HepG2 (cell line): ENCODE results near the gene PLCB4. TPM values are rescaled to one million over a fixed set of nuclear protein-coding genes. Genes with fewer than 3 reads are reported as not detected.

Source experiments
- ATAC-seq: fragments of 200-7000 bp; cut with Tn5 transposase; 3 replicates; pipeline ENCODE4 v1.9.1; 2020; ENCODE audit warnings: mild to moderate bottlenecking, moderate library complexity
- BruUV-seq: library from RNA; stranded (reverse); fragments of 400-500 nt; replicated peaks from 2 replicates; lab custom pipeline; 2021; lab: Mats Ljungman, UMichigan
- CTCF ChIA-PET: fragments of 300-600 bp; formaldehyde crosslinking; extraction: SDS; loops from one replicate; lab custom pipeline; 2021; ENCODE audit warnings: low total read pairs, inconsistent platforms, low intra/inter-chr PET ratio; lab: Yijun Ruan, JAX
- POLR2A ChIA-PET: fragments of 350-600 bp; sonication (Branson Sonifier 250); formaldehyde crosslinking; loops from one replicate; lab custom pipeline; 2020; ENCODE audit warnings: antibody characterized with exemption, inconsistent platforms; lab: Yijun Ruan, JAX
- DNase-seq: peaks from one replicate; pipeline ENCODE4 v3.0.0-alpha.2; 2015; ENCODE audit warnings: low spot score
- FAIRE-seq: peaks from 3 replicates; lab custom pipeline; 2011; peaks lifted over from hg19 to GRCh38; lab: Jason Lieb, UNC
- H2AFZ ChIP-seq: one replicate; pipeline ENCODE4 v1.6.1; 2011; ENCODE audit warnings: low read length, inconsistent platforms
- H3K27ac ChIP-seq: fragments of 300-600 bp; 3 replicates; pipeline ENCODE4 v1.8.0; 2011; ENCODE audit warnings: mixed run types, mild to moderate bottlenecking, mixed read lengths, low read length, inconsistent platforms; ENCODE audit not compliant: insufficient read depth; ENCODE audit errors: extremely low read length
- H3K27me3 ChIP-seq, 2 experiments: fragments of 200-600 bp in 1 of 2; 2 replicates in 1 of 2; 3 replicates in 1 of 2; pipeline versions ENCODE4 v1.6.0 to v1.8.0; 2011; ENCODE audit warnings: low read length in 2 of 2, mild to moderate bottlenecking in 2 of 2, moderate library complexity in 2 of 2, inconsistent platforms in 1 of 2; ENCODE audit not compliant: insufficient read depth in 2 of 2, control insufficient read depth in 1 of 2
- H3K36me3 ChIP-seq, 2 experiments: fragments of 200-600 bp in 1 of 2; replicated peaks in 1 of 2; 2 replicates in 1 of 2; 3 replicates in 1 of 2; pipeline versions ENCODE4 v1.5.1 to v1.8.0; 2011; ENCODE audit warnings: low read length in 2 of 2, inconsistent platforms in 1 of 2; ENCODE audit not compliant: insufficient read depth in 2 of 2, control insufficient read depth in 1 of 2
- H3K4me1 ChIP-seq: 2 replicates; pipeline ENCODE4 v1.5.1; 2012; ENCODE audit warnings: low read length, inconsistent platforms; ENCODE audit not compliant: insufficient read depth
- H3K4me2 ChIP-seq: 2 replicates; pipeline ENCODE4 v1.6.0; 2011; ENCODE audit warnings: low read depth, low read length, inconsistent platforms
- H3K4me3 ChIP-seq, 3 experiments: fragments of 200-600 bp in 1 of 3; sonication (generic), shearing (Covaris generic) in 1 of 3; replicated peaks in 1 of 3; 2 replicates each; pipeline ENCODE4 v1.5.1; 2011 to 2016; ENCODE audit warnings: low read length in 3 of 3, inconsistent platforms in 2 of 3, low read depth in 2 of 3, mild to moderate bottlenecking in 2 of 3, control low read depth in 1 of 3, mixed read lengths in 1 of 3; ENCODE audit not compliant: insufficient read depth in 1 of 3
- H3K79me2 ChIP-seq: one replicate; pipeline ENCODE4 v1.6.1; 2011; ENCODE audit warnings: low read length, inconsistent platforms; ENCODE audit not compliant: insufficient read depth
- H3K9ac ChIP-seq: 2 replicates; pipeline ENCODE4 v1.6.0; 2011; ENCODE audit warnings: mild to moderate bottlenecking, low read depth, low read length, inconsistent platforms; ENCODE audit not compliant: insufficient read depth
- H3K9me3 ChIP-seq: 2 replicates; pipeline ENCODE4 v1.5.1; 2012; ENCODE audit warnings: mild to moderate bottlenecking, low read length
- H4K20me1 ChIP-seq: 2 replicates; pipeline ENCODE4 v1.6.0; 2011; ENCODE audit warnings: inconsistent platforms, mild to moderate bottlenecking, low read length, moderate library complexity; ENCODE audit not compliant: insufficient read depth
- CEBPG ChIP-seq: IDR thresholded peaks from 2 replicates; pipeline ENCODE4 v1.6.1; 2016
- CREB1 ChIP-seq, 2 experiments: fragments of 450-650 bp in 1 of 2; IDR thresholded peaks; 2 replicates each; pipeline ENCODE4 v1.6.1; 2016 to 2017; ENCODE audit warnings: control low read depth in 1 of 2, mild to moderate bottlenecking in 1 of 2, missing compliant biosample characterization in 1 of 2, missing genetic modification characterization in 1 of 2
- EEA1 ChIP-seq: sonication (generic); formaldehyde crosslinking; IDR thresholded peaks from 2 replicates; pipeline ENCODE4 v1.5.1; 2020; ENCODE audit warnings: mild to moderate bottlenecking, missing genetic modification reagents, borderline replicate concordance
- FOXC1 ChIP-seq: sonication (generic); formaldehyde crosslinking; IDR thresholded peaks from 2 replicates; pipeline ENCODE4 v1.8.0; 2022; ENCODE audit warnings: mild to moderate bottlenecking, missing genetic modification reagents, borderline replicate concordance
- KLF16 ChIP-seq, 2 experiments: sonication (generic) in 1 of 2; formaldehyde crosslinking in 1 of 2; IDR thresholded peaks; 2 replicates each; pipeline versions ENCODE4 v1.6.1 to v1.8.0; 2016 to 2023; ENCODE audit warnings: missing genetic modification reagents in 2 of 2, missing compliant biosample characterization in 1 of 2
- MAFF ChIP-seq: IDR thresholded peaks from 2 replicates; pipeline ENCODE4 v1.6.1; 2011; ENCODE audit warnings: low read depth, low read length, improper control_type of control experiment
- MXD4 ChIP-seq: IDR thresholded peaks from 2 replicates; pipeline ENCODE4 v1.6.1; 2016; ENCODE audit warnings: mild to moderate bottlenecking, missing biosample characterization, missing genetic modification reagents
- PRPF4 ChIP-seq: fragments of 200-400 bp; formaldehyde crosslinking; IDR thresholded peaks from 2 replicates; pipeline ENCODE4 v1.6.1; 2016; ENCODE audit warnings: low read length, low read depth; ENCODE audit not compliant: poor library complexity, severe bottlenecking
- SAFB2 ChIP-seq: sonication (generic); formaldehyde crosslinking; IDR thresholded peaks from 2 replicates; pipeline ENCODE4 v1.5.1; 2020; ENCODE audit warnings: missing genetic modification reagents, low read depth, mild to moderate bottlenecking, borderline replicate concordance
- SIN3B ChIP-seq: fragments of 150-350 bp; IDR thresholded peaks from 2 replicates; pipeline ENCODE4 v1.6.1; 2014; ENCODE audit warnings: low read length
- SIX1 ChIP-seq: sonication (generic); formaldehyde crosslinking; IDR thresholded peaks from 2 replicates; pipeline ENCODE4 v1.4.0; 2020; ENCODE audit warnings: missing genetic modification reagents, borderline replicate concordance
- SKIL ChIP-seq: sonication (generic); formaldehyde crosslinking; IDR thresholded peaks from 2 replicates; pipeline ENCODE4 v1.8.0; 2022; ENCODE audit warnings: missing genetic modification reagents, mild to moderate bottlenecking, moderate library complexity, borderline replicate concordance
- SMARCE1 ChIP-seq: fragments of 450-650 bp; IDR thresholded peaks from 2 replicates; pipeline ENCODE4 v1.6.1; 2017; ENCODE audit warnings: borderline replicate concordance
- STAT6 ChIP-seq: sonication (generic); formaldehyde crosslinking; IDR thresholded peaks from 2 replicates; pipeline ENCODE4 v1.4.0; 2020; ENCODE audit warnings: missing genetic modification reagents, mild to moderate bottlenecking, borderline replicate concordance
- TMF1 ChIP-seq: sonication (generic); formaldehyde crosslinking; IDR thresholded peaks from 2 replicates; pipeline ENCODE4 v1.8.1; 2022; ENCODE audit warnings: low read depth, missing genetic modification reagents
- ZKSCAN8 ChIP-seq: IDR thresholded peaks from 2 replicates; pipeline ENCODE4 v1.6.1; 2016; ENCODE audit warnings: borderline replicate concordance, missing genetic modification reagents, missing compliant biosample characterization
- ZNF292 ChIP-seq: sonication (generic); formaldehyde crosslinking; IDR thresholded peaks from 2 replicates; pipeline ENCODE4 v1.8.1; 2022; ENCODE audit warnings: mild to moderate bottlenecking, low read depth, missing genetic modification reagents, borderline replicate concordance
- ZNF556 ChIP-seq: sonication (generic); formaldehyde crosslinking; IDR thresholded peaks from 2 replicates; pipeline ENCODE4 v1.4.0; 2020; ENCODE audit warnings: mild to moderate bottlenecking, missing genetic modification reagents, borderline replicate concordance
- ZNF572 ChIP-seq: sonication (generic); formaldehyde crosslinking; IDR thresholded peaks from 2 replicates; pipeline ENCODE4 v1.5.1; 2020; ENCODE audit warnings: mild to moderate bottlenecking, missing genetic modification reagents
- ZNF605 ChIP-seq: sonication (generic); formaldehyde crosslinking; IDR thresholded peaks from 2 replicates; pipeline ENCODE4 v1.8.0; 2022; ENCODE audit warnings: mild to moderate bottlenecking, missing genetic modification reagents
- ZNF644 ChIP-seq: IDR thresholded peaks from 2 replicates; pipeline ENCODE4 v1.6.1; 2016; ENCODE audit warnings: low read depth
- WGBS: methylation state at CpG from one replicate; pipeline ENCODE4 v1.1.6; 2017; ENCODE audit warnings: low lambda C conversion rate; 5-methylcytosine and 5-hydroxymethylcytosine counted together
- in situ Hi-C: cut with HindIII; loops from 2 replicates; pipeline ENCODE4 v1.10.0; 2017; ENCODE audit warnings: low pct_unique_long_range_greater_than_20kb; ENCODE audit not compliant: extremely low pct_ligation_motif_present
- intact Hi-C: fragments of 100-400 bp; cut with micrococcal nuclease; formaldehyde crosslinking; loops from one replicate; pipeline ENCODE4 v1.10.0; 2022; ENCODE audit not compliant: unreplicated experiment
- polyA plus RNA-seq, 8 experiments: library from polyadenylated mRNA; depleted of rRNA in 3 of 8; stranded (reverse) in 7 of 8; unstranded in 1 of 8; fragments of >200 nt; fragmentation: Illumina TruSeq in 4 of 8; extraction: Trizol in 4 of 8; gene quantifications; 2 replicates each; pipeline versions ENCODE4 v1.2.1 to v1.2.3, GENCODE V29; 2011 to 2016; ENCODE audit warnings: low read depth in 4 of 8, missing spikeins in 1 of 8, mixed read lengths in 1 of 8; ENCODE audit not compliant: insufficient read depth in 1 of 8
- total RNA-seq, 5 experiments: library from RNA; depleted of rRNA; stranded (reverse); fragments of >200 nt; fragmentation: Illumina TruSeq; extraction: Trizol; gene quantifications; 2 replicates each; pipeline ENCODE4 v1.2.3, GENCODE V29; 2016; ENCODE audit warnings: low read depth in 1 of 5

Gene PLCB4
- total and polyA plus RNA-seq, 2 of the 13 experiments (the other 11 are each of a cell fraction or from before 2014, with no cell fraction given), result 0.01 TPM; not detected in 1

GRCh38 chr20:9302091-9302462, 233.2 kb downstream of the PLCB4 start (continued):
- TF ChIP-seq ZNF292 (CRISPR knock-in tag), result 0 out of 2 replicates have a peak, but pooled peaks have one; percentile 7
- TF ChIP-seq EEA1 (CRISPR knock-in tag), result no peak

- CTCF ChIA-PET, result no interaction called here
- peaks cover 11% of the 10 kb centered on the region for H3K4me1 ChIP-seq
- no peak overlapping the region for H3K4me3 ChIP-seq
- ATAC-seq, result no peak
- H2AFZ ChIP-seq, result no peak overlapping the region
- intact Hi-C loops (no loop called here), in situ Hi-C loops (no loop called here)
- POLR2A ChIA-PET, result no interaction called here
- DNase-seq, result peak; percentile 30
- H4K20me1 ChIP-seq, result no peaks in the 10 kb centered on the region
- 4% methylated on average over 1 of the region's 1 CpG for WGBS
- H3K27me3 ChIP-seq, result no peaks in the 10 kb centered on the region; a peak in 1 of 5 replicates
- H3K79me2 ChIP-seq, result no peaks in the 10 kb centered on the region
- no peak for FAIRE-seq
- H3K9ac ChIP-seq, result no peak overlapping the region
- no peak overlapping the region for H3K27ac ChIP-seq
- no peaks in the 10 kb centered on the region for H3K9me3 ChIP-seq
- BruUV-seq, result no TSS peak
- H3K4me2 ChIP-seq, result no peak overlapping the region
- H3K36me3 ChIP-seq, result no peaks in the 10 kb centered on the region
- no peak for TF ChIP-seq SIX1 (CRISPR knock-in tag)
- no peak for TF ChIP-seq ZNF572 (CRISPR knock-in tag)
- TF ChIP-seq ZNF644 (CRISPR knock-in tag), result 0 out of 2 replicates have a peak, but pooled peaks have one; percentile 50
- no peak for TF ChIP-seq STAT6 (CRISPR knock-in tag)
- no peak for TF ChIP-seq KLF16 (CRISPR knock-in tag; IDR thresholded peaks at IDR 0.05)
- no peak for TF ChIP-seq ZNF605 (CRISPR knock-in tag)
- TF ChIP-seq ZKSCAN8, result no peak
- no peak for TF ChIP-seq PRPF4
- no peak for TF ChIP-seq ZNF556 (CRISPR knock-in tag)
- 0 out of 2 replicates have a peak, but pooled peaks have one; percentile 27 for TF ChIP-seq CEBPG
- no peak for TF ChIP-seq SKIL
- no peak for TF ChIP-seq SMARCE1
- 0 out of 2 replicates have a peak, but pooled peaks have one; percentile 22 for TF ChIP-seq CREB1 (IDR thresholded peaks at IDR 0.05)
- no peak for TF ChIP-seq CREB1 (CRISPR knock-in tag; IDR thresholded peaks at IDR 0.05)
- TF ChIP-seq MAFF, result no peak
- TF ChIP-seq MXD4, result no peak
- TF ChIP-seq FOXC1, result no peak
- TF ChIP-seq TMF1 (CRISPR knock-in tag), result no peak
- no peak for TF ChIP-seq SIN3B
- TF ChIP-seq SAFB2 (CRISPR knock-in tag), result no peak
These were observed 237.6 kb downstream of the PLCB4 start for GRCh38 chr20:9306521-9306920.
